Lung (tissue), 12 donors: ENCODE results near the gene CDYL. TPM values are rescaled to one million over a fixed set of nuclear protein-coding genes. Genes with fewer than 3 reads are reported as not detected.
A peak's percentile ranks its signal among the peaks of the same experiment; 100 is the strongest.

Experiments
- ATAC-seq: fragments of 200-7000 bp; cut with Tn5 transposase; one replicate; pipeline ENCODE4 v1.9.1; 2020; ENCODE audit warnings: moderate number of reproducible peaks; ENCODE audit not compliant: insufficient read depth, low FRiP score
- DNase-seq, 3 donors: peaks; one replicate each; pipeline ENCODE4 v3.0.0-alpha.2; 2013 to 2017
- H3K27ac ChIP-seq, 2 donors: one replicate each; pipeline ENCODE4 v1.5.1; 2013; ENCODE audit warnings: mild to moderate bottlenecking in 2 of 2, moderate library complexity in 2 of 2, control low read depth in 1 of 2, inconsistent platforms in 1 of 2, low read depth in 1 of 2, low read length in 1 of 2
- H3K27me3 ChIP-seq, 3 donors: one replicate each; pipeline ENCODE4 v1.5.1; 2013; ENCODE audit warnings: low read length in 2 of 3; ENCODE audit not compliant: control insufficient read depth in 3 of 3, insufficient read depth in 3 of 3
- H3K36me3 ChIP-seq, 4 donors: one replicate each; pipeline ENCODE4 v1.5.1; 2013; ENCODE audit warnings: low read length in 4 of 4, mild to moderate bottlenecking in 1 of 4, moderate library complexity in 1 of 4; ENCODE audit not compliant: control insufficient read depth in 4 of 4, insufficient read depth in 4 of 4
- H3K4me1 ChIP-seq, 5 donors: one replicate each; pipeline ENCODE4 v1.5.1; 2013; ENCODE audit warnings: low read length in 5 of 5, mild to moderate bottlenecking in 2 of 5, moderate library complexity in 1 of 5; ENCODE audit not compliant: control insufficient read depth in 5 of 5, insufficient read depth in 5 of 5
- H3K4me3 ChIP-seq: one replicate; pipeline ENCODE4 v1.5.1; 2013; ENCODE audit warnings: mild to moderate bottlenecking, control low read depth, moderate library complexity
- H3K9ac ChIP-seq, 2 donors: one replicate each; pipeline ENCODE4 v1.5.1; 2013; ENCODE audit warnings: low read length in 2 of 2, control low read depth in 1 of 2; ENCODE audit not compliant: insufficient read depth in 1 of 2
- H3K9me3 ChIP-seq, 4 donors: one replicate each; pipeline ENCODE4 v1.5.1; 2013; ENCODE audit warnings: low read length in 3 of 4, mild to moderate bottlenecking in 1 of 4, moderate library complexity in 1 of 4; ENCODE audit not compliant: control insufficient read depth in 4 of 4, insufficient read depth in 3 of 4
- WGBS, 2 donors: extraction: QIAGEN DNeasy Blood & Tissue Kit; methylation state at CpG; one replicate each; pipeline ENCODE4 v1.1.7; 2013; 5-methylcytosine and 5-hydroxymethylcytosine counted together
- polyA plus RNA-seq, 2 donors: library from polyadenylated mRNA; stranded (reverse); fragments of 200-250 nt; gene quantifications; one replicate each; pipeline ENCODE4 v1.2.1, GENCODE V29; 2013
- total RNA-seq, 2 donors: library from RNA; depleted of rRNA in 1 of 2; stranded (reverse); fragments of >200 nt in 1 of 2; gene quantifications; one replicate each; pipeline ENCODE4 v1.2.1, GENCODE V29; 2014 to 2021
- TF ChIP-seq, protein P1 (sequence below): IDR thresholded peaks from 2 replicates; pipeline ENCODE4 v1.5.1; 2012; ENCODE audit warnings: mild to moderate bottlenecking; ENCODE audit errors: control extremely low read depth, extremely low read depth
- donor health status: control.
- donor health status: control.
- donor health status: Bipolar disorder and iron deficiency.
- donor health status: healthy.
- donor health status: DM: yes; HTN: yes; CAD: no.

CDYL gene
- total and polyA plus RNA-seq, 4 donors, result 5.8 to 51.6 (median 20.9) TPM

GRCh38 chr6:4964675-4965561, 188.7 kb downstream of the CDYL start:
- H3K4me3 ChIP-seq, result no peak overlapping the region
- no peak for ATAC-seq
- peak in 2 of 3 donors; percentile 20 to 29 for DNase-seq
- TF ChIP-seq, protein P1, sequence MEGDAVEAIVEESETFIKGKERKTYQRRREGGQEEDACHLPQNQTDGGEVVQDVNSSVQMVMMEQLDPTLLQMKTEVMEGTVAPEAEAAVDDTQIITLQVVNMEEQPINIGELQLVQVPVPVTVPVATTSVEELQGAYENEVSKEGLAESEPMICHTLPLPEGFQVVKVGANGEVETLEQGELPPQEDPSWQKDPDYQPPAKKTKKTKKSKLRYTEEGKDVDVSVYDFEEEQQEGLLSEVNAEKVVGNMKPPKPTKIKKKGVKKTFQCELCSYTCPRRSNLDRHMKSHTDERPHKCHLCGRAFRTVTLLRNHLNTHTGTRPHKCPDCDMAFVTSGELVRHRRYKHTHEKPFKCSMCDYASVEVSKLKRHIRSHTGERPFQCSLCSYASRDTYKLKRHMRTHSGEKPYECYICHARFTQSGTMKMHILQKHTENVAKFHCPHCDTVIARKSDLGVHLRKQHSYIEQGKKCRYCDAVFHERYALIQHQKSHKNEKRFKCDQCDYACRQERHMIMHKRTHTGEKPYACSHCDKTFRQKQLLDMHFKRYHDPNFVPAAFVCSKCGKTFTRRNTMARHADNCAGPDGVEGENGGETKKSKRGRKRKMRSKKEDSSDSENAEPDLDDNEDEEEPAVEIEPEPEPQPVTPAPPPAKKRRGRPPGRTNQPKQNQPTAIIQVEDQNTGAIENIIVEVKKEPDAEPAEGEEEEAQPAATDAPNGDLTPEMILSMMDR, result no peak
- H3K9me3 ChIP-seq, result no peaks in the 10 kb centered on the region
- no peaks in the 10 kb centered on the region for H3K27me3 ChIP-seq
- no peak overlapping the region for H3K9ac ChIP-seq
- 77 to 79% methylated on average over 22 of the region's 22 CpGs for WGBS, 2 donors
- H3K27ac ChIP-seq, result no peak overlapping the region
- H3K4me1 ChIP-seq, result no peaks in the 10 kb centered on the region
- H3K36me3 ChIP-seq, result no peaks in the 10 kb centered on the region

DNA sequence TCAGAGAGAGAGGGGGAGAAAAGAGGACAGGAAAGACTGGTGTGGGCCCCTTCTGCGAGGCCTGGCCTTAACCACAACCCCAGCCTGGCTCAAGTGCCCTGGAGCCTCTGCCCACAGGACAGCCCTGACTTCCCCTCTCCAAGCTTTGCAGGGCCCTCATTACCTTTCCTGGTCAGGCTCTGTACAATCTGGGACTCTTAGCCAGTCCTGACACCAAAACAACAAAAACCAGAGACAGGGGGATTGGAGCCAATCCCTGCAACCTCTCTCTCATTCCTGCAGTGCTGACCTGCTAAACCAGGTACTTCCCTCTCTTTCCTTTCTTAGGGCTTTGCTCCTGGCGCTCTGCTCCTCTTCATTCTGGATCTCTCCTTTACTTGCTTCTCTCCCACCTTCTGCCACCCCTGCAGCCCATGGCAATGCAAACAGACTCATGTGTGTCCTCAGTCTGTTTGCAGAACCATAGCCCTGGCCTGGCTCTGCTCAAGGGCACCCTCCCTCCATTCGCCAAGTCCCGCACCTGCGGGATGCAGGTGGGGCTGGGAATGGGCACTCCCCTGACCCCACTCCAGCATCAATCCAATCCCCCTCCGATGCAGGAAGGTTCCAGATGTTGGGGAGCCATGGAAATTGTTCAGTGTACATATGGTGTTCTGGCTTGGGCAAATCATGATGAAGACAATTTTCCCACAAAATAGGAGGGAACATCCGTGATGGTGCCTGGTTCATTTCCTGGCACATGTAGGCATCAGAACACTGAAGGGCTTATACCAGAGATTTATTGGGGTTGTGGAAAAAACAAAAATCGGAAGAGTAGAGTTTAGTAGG, 189.6 kb downstream of the CDYL start:
- TF ChIP-seq, protein P1, result no peak
- H3K4me3 ChIP-seq, result no peak overlapping the region
- H3K27me3 ChIP-seq, result no peaks in the 10 kb centered on the region
- no peaks in the 10 kb centered on the region for H3K36me3 ChIP-seq
- no peak overlapping the region for H3K9ac ChIP-seq
- no peaks in the 10 kb centered on the region for H3K9me3 ChIP-seq
- WGBS, 2 donors, result 85 to 86% methylated on average over 8 of the region's 8 CpGs
- ATAC-seq, result no peak
- peak in 2 of 3 donors; percentile 13 to 30 for DNase-seq
- peaks cover 0 to 8% (median 0%) of the 10 kb centered on the region in 5 donors for H3K4me1 ChIP-seq
- H3K27ac ChIP-seq, result no peak overlapping the region

- peak in 1 of 3 donors; percentile 18 for DNase-seq
- TF ChIP-seq, protein P1, result no peak
- H3K9ac ChIP-seq, result no peak overlapping the region
- H3K4me3 ChIP-seq, result no peak overlapping the region
- H3K36me3 ChIP-seq, result no peaks in the 10 kb centered on the region
- no peaks in the 10 kb centered on the region for H3K27me3 ChIP-seq
- H3K9me3 ChIP-seq, result no peaks in the 10 kb centered on the region
- ATAC-seq, result no peak
- 92% methylated on average over 5 of the region's 5 CpGs for WGBS, 2 donors
- H3K27ac ChIP-seq, result no peak overlapping the region
- H3K4me1 ChIP-seq, result peaks cover 0 to 8% (median 0%) of the 10 kb centered on the region in 5 donors
These were observed 191.3 kb downstream of the CDYL start for GRCh38 chr6:4967301-4968030.
